Measurements from ENCODE around the gene MGAT3. TPM values are rescaled to one million over a fixed set of nuclear protein-coding genes. Genes with fewer than 3 reads are reported as not detected.
A peak's percentile ranks its signal among the peaks of the same experiment; 100 is the strongest.

MGAT3 gene
- total RNA-seq, 6 donors from 2014 or later, result 5.2 to 45.0 (median 26.0) TPM

- DNase-seq (no peak), ATAC-seq (ENCODE audit: low FRiP score in 2 of 2) (no peak)
- TF ChIP-seq CTCF (IDR thresholded peaks at IDR 0.05) (no peak), POLR2AphosphoS5 (IDR thresholded peaks at IDR 0.05) (no peak), POLR2A (IDR thresholded peaks at IDR 0.05) (no peak), EP300 (IDR thresholded peaks at IDR 0.05) (no peak)
- 67 to 81% methylated on average over 2 to 3 of the region's 3 CpGs for WGBS, 2 donors
- H3K27me3 ChIP-seq, result no peaks in the 10 kb centered on the region
- no peak overlapping the region for H3K4me3 ChIP-seq
- H3K27ac ChIP-seq, result no peak overlapping the region
- H3K9me3 ChIP-seq, result no peaks in the 10 kb centered on the region
- H3K36me3 ChIP-seq, result peaks cover 24 to 60% (median 40%) of the 10 kb centered on the region in 4 donors
- peaks cover 20 to 25% (median 23%) of the 10 kb centered on the region in 4 donors for H3K4me1 ChIP-seq
These were observed 60.7 kb downstream of the MGAT3 start for GRCh38 chr22:39517470-39517869.

GRCh38 chr22:39518144-39518786 is 61.5 kb downstream of the MGAT3 start:
- Histone ChIP-seq H3K27me3 (no peaks in the 10 kb centered on the region), H3K27ac (peak overlapping the region in 2 of 4 donors; percentile 98 to 99), H3K36me3 (peaks cover 25 to 60% (median 40%) of the 10 kb centered on the region in 4 donors), H3K4me3 (no peak overlapping the region), H3K4me1 (peaks cover 28 to 33% (median 31%) of the 10 kb centered on the region in 4 donors), H3K9me3 (no peaks in the 10 kb centered on the region)
- DNase-seq, result no peak
- no peak for TF ChIP-seq POLR2A (IDR thresholded peaks at IDR 0.05)
- TF ChIP-seq EP300 (IDR thresholded peaks at IDR 0.05), result no peak
- no peak for TF ChIP-seq CTCF (IDR thresholded peaks at IDR 0.05)
- TF ChIP-seq POLR2AphosphoS5 (IDR thresholded peaks at IDR 0.05), result no peak
- WGBS, 2 donors, result 63 to 73% methylated on average over 5 of the region's 5 CpGs
- no peak for ATAC-seq (ENCODE audit: low FRiP score in 2 of 2)

- H3K36me3 ChIP-seq, result peaks cover 23 to 58% (median 38%) of the 10 kb centered on the region in 4 donors
- peaks cover 36 to 40% (median 39%) of the 10 kb centered on the region in 4 donors for H3K4me1 ChIP-seq
- H3K27me3 ChIP-seq, result no peaks in the 10 kb centered on the region
- no peak for ATAC-seq (ENCODE audit: low FRiP score in 2 of 2)
- H3K27ac ChIP-seq, result peak overlapping the region; percentile 98 to 100 (median 99)
- 12 to 20% methylated on average over 16 to 24 of the region's 24 CpGs for WGBS, 2 donors
- no peaks in the 10 kb centered on the region for H3K9me3 ChIP-seq
- DNase-seq, result no peak
- no peak for TF ChIP-seq POLR2A (IDR thresholded peaks at IDR 0.05)
- no peak for TF ChIP-seq CTCF (IDR thresholded peaks at IDR 0.05)
- TF ChIP-seq POLR2AphosphoS5 (IDR thresholded peaks at IDR 0.05), result no peak
- no peak for TF ChIP-seq EP300 (IDR thresholded peaks at IDR 0.05)
- H3K4me3 ChIP-seq, result peak overlapping the region; percentile 76 to 98 (median 94)
These were observed 62.3 kb downstream of the MGAT3 start for GRCh38 chr22:39518996-39519680.

GRCh38 chr22:39519681-39520225 is 62.9 kb downstream of the MGAT3 start:
- Histone ChIP-seq H3K36me3 (peaks cover 23 to 58% (median 42%) of the 10 kb centered on the region in 4 donors), H3K4me1 (peaks cover 42 to 46% (median 45%) of the 10 kb centered on the region in 4 donors), H3K4me3 (peak overlapping the region; percentile 76 to 98 (median 94)), H3K27me3 (no peaks in the 10 kb centered on the region), H3K27ac (peak overlapping the region; percentile 98 to 100 (median 99)), H3K9me3 (no peaks in the 10 kb centered on the region)
- WGBS, 2 donors, result 0% methylated on average over 45 of the region's 47 CpGs; no CpG with 5 or more reads in 1 of the 2 donors
- TF ChIP-seq POLR2A (IDR thresholded peaks at IDR 0.05), result peak in 2 of 4 donors; percentile 36 to 42
- TF ChIP-seq EP300 (IDR thresholded peaks at IDR 0.05), result no peak
- TF ChIP-seq CTCF (IDR thresholded peaks at IDR 0.05), result peak in 5 of 6 experiments; percentile 26 to 58 (median 41)
- TF ChIP-seq POLR2AphosphoS5 (IDR thresholded peaks at IDR 0.05), result peak; percentile 59 to 61
- peak; percentile 94 to 96 for ATAC-seq (ENCODE audit: low FRiP score in 2 of 2)
- peak; percentile 96 to 97 for DNase-seq

Data from upper lobe of left lung (tissue), 6 donors.